NCI-H187 (cell line): ENCODE data around the gene ACTN4.

ENCODE experiments used
- DNase-seq, 2 experiments: peaks; one replicate each; lab custom pipeline; 2025; lab: John Stamatoyannopoulos, UW

ACTN4 gene

DNA sequence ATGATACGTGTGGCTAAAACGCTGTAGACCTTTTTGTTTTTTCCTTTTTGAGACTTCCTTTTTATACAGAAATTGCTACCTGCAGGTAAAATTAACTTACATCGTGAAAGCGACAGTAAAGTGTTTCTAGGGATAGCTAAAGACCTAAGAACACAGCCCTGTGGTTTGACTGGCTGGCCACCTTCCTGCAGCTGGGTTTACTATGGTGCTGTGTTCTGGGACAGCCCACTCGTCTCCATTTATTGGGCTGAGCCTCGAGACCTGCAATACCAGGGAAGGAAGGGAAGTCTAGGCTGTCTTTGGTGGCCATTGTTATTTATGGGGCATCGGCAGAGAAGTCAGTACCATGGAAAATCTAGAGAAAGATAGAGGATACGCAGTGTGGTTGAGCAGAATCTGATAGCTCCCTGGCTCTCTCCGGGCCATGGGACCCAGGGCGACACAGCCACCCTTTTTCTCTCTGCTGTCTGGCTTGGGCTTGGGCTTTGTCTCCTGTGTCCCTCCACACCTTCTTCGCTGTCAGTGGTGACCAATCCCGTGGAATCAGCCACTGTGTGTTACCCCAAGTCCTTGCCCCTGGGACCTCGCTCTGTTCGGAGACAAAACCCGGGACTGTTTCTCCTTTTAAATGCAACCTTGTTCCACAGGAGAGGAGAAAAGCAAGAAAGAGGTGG is 30.9 kb downstream of the ACTN4 start:
- no peak for DNase-seq

DNA sequence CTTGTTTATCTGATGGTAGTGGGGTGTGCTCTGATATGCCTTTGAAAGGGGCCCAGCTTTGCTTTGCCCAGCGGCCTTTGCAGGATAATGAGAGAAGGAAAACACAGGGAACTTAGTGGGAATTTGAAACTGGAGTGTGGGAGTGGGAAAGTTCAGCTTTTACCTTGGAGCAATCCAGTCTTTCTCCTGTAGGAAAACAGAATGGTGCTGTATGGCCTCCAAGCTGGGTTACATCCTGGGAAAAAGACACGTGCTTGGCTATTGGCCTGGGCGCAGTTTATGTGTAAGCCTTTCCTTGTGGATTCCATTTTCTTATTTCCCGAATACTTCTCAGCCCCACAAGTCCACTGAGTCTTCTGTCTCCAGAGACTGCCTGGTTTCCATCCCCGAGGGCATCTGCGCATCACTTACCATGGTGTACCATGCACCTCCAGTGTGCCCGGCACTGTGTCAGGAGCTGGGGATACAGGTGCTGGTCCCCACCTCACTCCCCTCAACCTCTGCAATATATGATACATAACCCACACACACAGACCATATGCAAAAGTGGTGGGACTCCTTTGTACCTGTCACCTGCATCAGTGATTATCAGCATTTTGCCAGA is 31.5 kb downstream of the ACTN4 start:
- DNase-seq, result no peak

DNA sequence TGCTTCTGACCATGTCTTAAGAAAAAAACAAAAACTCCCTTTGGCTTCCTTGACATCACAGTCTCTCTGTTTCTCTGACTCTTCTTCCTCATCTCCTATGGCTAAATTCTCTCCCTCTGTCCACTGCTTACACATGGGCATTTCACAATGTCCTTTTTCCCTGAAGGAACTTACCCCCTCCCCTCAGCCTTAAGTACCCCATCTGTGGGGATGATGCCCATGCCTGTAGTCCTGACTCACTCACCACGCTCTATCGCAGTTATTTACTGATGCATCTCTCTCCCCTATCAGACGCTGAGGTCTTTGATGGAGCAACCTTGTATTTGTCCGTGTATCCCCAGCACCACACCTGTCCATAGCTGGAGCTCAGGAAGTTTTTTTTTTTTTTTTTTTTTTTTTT is 32.4 kb downstream of the ACTN4 start:
- no peak for DNase-seq

DNA sequence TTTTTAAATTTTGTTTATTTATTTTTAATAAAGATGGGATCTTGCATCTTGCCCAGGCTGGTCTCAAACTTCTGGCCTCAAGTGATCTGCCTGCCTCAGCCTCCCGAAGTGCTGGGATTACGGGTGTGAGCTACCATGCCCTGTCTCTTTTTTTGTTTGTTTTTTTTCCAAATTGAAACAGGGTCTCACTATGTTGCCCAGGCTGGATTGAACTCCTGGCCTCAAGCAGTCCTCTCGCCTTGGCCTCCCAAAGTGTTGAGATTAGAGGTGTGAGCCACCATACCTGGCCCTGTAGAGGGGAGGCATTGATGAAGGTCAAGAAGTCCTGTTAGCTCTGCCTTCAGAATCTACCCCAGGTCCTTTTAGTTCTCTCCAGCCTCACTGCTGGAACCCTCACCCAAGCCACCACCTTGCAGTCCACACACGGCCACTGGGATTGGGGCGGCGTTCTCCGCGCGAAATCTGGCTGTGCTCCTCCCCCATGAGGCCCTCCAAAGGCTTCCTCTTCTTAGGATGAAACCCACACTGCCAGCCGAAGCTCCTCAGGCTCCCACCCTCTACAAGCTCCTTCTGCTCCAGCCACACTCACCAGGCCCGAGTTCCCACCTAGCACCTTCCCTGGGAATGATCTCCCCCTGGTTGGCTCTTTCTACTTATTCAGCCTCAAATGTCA is 34.9 kb downstream of the ACTN4 start:
- DNase-seq, result no peak

DNA sequence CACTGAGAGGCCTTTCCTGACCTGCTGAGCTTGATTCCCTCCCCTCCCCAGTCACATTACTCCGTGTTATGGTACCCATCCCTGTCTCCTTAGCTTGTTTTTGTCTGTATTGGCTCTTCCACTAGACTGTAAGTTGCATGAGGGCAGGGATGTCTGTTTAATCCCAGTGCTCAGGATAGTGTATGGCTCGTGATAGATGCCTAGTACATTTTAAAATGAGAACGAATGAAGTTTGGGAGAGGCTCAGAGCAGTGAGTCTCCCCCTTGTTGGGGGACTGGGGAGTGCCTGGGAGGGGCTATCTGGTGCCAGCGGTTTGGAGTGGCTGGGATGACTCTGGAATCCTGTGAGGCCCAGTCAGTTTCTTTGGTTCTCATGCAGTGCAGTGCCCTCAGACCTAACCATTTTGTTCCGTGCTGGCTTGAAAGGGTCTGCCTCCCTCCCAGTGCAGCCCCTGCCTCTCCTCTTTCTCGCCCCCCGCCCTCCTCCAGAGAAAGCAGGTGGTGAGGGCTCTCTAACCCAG is 35.5 kb downstream of the ACTN4 start:
- DNase-seq, result no peak

DNA sequence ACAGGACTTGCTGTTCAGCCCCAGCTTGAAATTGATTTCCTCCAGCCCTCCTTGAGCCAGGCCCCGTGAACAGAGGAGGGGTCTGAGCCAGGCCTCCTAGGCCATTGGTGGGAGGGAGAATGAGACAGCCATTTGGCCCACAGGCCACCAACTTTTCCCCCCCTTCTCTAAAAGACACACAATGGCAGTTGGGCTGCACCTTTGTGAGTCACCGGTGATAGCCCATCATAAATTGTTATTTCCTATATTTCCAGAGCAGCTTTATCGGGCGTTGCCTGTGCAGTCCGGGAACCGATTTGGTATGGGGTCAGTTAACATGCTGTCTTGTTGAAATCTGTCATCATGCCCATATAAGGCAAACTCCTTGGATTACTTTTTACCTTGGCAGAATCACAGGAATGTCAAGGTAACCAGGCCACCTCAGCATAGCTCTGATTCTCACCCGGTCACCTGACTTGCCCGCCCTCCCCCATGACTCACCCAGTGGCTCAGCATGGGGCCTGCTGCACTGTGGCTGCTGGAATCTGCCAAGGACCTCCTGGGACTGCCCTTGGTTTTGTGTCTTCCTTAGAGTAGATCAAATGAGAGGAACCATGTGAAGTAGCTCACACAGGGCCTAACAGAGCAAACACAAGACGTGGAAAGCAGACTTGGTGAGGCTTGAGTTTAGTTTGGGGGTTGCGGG is 36.1 kb downstream of the ACTN4 start:
- no peak for DNase-seq

DNA sequence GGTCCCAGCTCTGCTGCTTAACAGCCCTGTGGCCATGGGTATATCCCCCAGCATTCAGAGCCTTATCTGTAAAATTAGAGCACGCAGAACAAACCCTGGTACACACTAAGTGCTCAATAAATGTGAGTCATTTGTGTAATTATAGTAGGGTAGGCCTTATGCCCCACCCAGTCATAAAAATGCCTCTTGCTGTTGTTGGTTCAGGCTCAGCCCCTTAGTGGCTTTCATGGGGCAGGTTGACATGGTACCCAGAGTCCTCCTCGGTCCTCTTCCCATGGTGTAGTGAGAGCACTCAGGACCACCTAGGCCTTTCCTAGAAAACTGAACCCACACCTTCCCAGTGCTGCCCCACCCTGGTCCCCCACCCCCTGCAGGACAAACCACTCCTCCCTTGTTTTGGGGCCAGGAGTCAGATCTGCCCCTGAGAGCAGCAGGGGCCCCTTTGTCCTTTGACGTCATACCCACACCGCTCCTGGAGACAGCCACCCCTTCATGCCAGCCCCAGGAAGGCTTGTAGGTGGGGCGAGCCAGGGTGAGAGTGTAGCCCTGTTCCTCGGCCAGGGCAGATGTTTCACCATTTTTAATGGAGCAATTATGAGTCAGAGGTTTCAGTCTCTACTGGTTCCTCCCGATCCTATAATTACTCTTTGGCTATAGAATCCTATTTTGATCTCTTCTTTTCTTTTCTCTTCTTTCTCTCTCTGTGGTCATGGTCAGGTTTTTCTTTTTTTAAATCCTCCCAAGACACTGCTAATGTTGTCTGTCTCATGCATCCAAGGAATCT is 36.8 kb downstream of the ACTN4 start:
- no peak for DNase-seq

DNA sequence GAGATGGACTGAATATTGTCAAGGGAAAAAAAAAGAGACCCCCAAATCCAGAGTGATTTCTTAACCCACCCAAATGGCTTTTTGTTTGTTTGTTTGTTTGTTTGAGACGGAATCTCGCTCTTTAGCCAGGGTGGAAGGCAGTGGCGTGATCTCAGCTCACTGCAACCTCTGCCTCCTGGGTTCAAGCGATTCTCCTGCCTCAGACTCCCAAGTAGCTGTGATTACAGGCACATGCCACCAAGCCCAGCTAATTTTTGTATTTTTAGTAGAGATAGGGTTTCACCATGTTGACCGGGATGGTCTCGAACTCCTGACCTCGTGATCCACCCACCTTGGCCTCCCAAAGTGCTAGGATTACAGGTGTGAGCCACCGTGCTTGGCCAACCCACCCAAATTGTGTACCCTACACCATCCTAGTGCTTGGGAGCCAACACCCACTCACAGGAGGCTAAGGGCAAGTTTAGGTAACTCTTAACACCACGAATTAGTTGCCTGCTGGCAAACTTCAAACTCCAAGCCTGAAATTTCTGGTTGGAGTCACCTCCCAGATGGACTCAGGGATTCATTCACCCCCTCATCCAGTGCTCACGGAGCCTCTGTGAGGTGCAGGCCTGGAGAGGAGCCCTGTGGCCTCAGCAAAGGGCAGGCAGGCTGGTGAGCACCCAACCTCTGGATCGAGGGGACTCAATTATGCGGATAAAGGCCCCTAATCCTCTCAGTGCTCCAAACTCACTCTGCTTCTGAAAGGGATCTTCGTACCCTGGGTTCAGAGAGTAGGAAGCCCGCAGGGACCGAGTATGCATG is 37.6 kb downstream of the ACTN4 start:
- no peak for DNase-seq

DNA sequence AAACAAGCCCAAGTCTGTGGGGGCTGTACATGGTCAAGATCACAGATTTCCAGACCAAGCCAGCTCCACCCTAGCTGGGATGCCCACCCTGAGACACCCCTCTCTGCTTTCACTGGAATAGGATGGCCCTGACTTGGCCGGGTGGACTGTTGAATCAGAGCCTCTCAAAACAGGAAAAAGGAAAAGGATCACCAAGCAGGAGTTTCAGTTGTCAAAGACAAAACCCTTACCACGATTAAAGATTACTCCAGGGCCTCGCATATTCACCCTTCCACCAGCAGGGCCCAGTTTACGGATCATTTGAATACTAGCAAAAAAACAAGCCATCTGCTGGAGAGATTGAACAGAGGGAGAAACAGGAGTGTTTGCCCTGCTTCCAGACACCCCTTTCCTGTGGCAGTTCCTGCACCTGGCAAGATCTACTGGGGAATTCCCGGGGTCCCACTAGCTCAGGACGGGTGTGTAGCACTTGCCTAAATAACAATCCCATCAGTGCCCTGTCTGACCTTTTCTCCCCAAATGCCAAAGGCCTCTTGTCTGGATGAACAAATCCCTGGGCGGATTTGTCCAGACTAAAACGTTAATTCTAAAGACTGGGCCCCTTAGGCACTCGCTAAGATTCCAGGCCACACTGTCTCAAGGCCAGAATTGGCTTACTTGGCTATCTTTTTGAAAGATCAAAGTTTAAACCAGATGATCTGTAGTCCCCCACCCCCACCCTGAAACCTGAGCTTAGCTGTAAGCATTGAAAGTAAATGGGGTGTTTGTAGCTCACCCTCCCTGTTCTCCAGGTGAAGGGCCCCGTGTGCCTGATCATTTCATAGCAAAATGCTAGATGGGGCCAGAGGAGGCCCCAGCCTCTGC is 38.4 kb downstream of the ACTN4 start:
- no peak for DNase-seq

DNA sequence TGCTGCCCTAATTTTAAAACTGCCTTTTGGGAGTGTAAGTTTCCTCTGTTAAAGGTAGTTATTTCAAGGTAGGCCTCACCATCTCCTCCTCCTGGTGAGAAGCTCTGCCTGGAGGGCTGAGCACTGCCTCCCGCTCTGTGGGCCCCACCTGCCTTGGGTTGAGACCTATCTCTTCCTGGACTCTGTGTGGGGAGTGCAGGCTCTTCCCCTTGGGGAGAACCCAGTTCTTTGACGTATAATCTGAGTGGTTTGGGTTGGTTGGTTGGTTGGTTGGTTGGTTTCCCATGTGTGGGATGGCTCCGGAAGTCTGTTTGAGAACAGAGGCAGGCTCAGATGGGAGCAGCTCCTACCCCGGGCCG is 39.1 kb downstream of the ACTN4 start:
- DNase-seq, result no peak

DNA sequence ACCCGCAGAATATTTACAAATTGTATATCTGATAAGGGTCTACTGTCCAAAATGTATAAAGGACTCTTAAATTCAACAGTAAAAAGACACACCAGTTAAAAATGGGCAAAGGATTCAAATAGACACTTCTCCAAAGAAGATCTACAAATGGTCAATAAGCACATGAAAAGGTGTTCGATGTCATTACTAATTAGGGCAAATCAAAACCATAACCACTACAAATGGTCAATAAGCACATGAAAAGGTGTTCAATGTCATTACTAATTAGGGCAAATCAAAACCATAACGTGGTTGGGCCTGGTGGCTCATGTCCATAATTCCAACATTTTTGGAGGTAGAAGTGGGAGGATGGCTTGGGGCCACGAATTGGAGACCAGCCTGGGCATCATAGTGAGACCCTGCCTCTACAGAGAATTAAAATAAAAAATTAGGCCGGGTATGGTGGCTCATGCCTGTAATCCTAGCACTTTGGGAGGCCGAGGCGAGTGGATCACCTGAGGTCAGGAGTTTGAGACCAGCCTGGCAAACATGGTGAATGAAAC is 40.5 kb downstream of the ACTN4 start:
- DNase-seq, result no peak

DNA sequence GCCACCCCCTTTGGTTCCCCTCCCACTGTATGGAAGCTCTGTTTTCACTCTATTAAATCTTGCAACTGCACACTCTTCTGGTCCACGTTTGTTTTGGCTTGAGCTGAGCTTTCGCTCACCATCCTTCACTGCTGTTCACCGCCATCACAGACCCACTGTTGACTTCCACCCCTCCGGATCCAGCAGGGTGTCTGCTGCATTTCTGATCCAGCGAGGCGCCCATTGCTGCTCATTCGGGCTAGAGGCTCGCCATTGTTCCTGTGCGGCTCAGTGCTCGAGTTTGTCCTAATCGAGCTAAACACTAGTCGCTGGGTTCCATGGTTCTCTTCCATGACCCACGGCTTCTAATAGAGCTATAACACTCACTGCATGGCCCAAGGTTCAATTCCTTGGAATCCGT is 42.7 kb downstream of the ACTN4 start:
- DNase-seq, result no peak

DNA sequence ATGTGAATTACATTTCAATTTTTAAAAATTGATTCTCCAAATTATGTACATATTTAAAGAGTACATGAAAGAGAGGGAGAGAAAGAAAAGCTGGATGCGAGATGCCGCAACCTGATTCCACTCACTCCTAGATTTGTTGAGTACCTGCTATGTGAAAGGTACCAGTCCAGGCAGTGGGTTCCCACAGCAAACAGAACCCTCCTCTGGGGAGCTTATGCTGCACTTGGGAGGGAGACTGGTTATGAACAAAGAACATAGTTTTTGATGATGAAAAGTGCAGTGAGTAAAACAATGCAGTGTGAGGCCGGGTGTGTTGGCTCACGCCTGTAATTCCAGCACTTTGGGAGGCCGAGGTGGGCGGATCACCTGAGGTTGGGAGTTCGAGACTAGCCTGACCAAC is 43.4 kb downstream of the ACTN4 start:
- DNase-seq, result no peak

DNA sequence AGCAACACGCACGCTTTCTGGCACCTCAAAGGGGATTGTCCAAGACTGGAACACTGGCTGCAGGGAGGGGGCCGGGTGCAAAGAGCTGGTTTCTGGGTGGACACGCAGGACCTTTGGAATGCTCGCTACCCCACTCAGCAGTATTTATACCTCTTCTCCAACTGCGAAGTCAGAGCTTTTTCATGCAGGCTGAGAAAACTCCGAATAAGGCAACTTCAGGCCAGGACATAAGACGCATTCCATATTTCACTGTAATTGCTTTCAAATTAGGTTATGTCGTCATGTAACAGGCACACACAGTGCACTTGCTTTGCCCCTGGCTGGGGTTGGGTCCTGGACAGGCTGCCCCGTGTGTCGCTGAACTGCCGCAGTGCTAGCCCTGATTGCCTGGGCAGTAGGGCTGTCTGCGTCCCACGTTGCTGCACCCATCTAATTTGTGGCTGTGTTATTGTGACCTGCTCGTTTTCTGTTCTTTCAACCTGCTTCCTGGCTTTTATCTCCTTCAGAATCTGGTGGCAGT is 44.5 kb downstream of the ACTN4 start:
- no peak for DNase-seq

DNA sequence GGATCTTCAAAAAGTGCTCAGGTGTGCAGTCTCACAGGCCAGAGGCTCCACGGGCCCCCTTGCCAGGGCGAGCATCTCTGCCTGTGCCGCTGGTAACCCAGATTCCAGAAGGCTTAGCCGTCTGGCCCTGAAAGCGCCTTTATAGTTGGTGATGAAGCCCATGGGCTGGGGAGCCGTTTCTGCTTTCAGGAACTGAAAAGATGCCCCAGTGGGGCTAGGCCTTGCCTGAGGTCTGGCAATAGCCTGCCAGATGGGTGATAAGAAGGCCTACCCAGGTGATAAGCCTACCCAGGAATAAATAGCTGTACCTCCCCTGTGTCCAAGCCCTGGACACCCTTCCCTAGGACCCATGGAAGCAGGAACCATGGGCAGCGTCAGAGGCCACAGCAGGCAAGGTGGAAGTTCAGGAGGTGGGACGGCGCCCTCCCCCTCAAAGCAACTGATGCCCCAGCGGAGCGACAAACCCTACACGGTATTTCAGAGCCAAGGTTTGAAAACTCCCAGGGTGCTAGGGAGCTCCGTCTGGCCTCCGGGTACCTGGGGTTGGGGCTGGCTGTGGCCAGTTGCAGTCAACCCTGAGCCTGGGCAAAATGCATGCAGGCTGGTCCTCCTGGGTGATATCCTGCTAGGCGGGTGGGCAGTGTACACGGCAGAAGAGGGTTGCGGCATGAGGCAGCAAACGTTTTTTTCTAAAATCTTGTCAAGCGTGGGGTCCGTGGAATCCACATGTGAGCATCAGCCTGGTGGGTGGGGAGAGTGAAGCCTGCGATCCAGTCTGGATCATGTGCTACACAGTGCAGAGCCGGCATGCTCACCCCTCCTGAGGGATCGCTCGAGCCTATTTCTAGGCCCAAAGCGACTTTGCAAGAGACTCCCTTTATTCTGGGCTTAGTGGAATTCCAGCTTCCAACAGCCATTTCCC is 45.3 kb downstream of the ACTN4 start:
- no peak for DNase-seq

DNA sequence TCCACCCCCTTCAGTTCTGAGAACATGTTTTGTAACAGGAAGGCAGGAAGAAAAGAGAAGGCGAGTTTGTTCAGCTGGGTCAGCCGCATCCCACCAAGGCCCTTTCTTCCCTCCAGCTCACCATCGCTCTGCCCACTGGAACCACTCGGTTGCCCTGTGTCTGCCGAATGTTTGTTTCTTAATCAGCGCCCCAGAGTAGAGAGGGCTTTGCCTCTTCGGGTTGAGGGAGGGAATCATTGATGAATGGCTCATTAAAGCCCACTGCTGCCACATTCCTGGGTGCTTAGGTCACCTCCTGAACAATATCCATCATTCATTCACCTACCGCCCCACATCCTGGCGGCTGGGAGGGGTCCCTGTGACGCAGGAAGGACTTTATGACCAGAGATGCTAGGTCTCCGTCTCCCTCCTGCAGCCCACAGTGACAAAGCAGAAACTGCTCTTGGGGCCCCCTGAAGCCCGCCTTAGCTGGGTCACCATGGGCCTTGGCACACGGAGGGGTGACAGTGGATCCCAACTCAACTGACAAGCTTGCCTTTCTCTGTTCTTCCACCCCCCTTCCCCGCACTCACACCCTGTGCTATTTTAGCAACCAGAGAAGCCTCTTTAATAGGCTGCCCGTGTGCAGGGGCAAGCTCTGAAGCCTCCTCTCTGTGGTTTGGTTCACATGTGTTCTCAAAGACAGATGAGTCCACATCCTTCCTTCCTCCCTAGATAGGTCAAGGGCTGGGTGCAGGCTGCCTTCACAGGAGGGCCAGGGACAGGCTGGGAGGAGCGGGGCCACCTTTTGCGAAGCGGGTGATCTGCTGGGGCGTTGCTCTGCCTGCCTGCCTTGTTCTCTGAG is 46.2 kb downstream of the ACTN4 start:
- DNase-seq, result no peak

DNA sequence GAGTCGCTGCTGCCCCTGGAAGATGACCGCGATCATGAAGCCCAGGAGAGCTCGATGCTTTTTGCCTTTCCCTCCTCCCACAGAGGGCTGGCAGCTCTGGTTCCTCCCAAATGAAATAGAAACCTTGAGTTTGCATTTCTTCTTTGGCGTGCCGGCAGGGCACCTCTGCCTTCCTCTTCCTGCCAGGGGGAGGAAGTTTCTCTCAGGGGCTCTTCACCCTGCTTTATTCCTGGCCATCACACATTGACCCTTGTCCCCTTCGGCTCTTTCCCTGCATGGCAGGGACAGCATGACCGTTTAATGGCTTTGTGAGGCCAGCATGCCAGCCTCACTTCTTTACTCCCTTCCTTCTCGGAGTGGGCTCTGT is 47.9 kb downstream of the ACTN4 start:
- no peak for DNase-seq
